Gastrocnemius medialis (tissue), 4 donors: ENCODE results near the gene CYP27A1. TPM values are rescaled to one million over a fixed set of nuclear protein-coding genes. Genes with fewer than 3 reads are reported as not detected.

Experiments
- ATAC-seq, 2 donors: fragments of 150-250 bp; one replicate each; pipeline ENCODE4 v1.9.1; 2016
- DNase-seq, 2 donors: peaks; one replicate each; pipeline ENCODE4 v3.0.0-alpha.2; 2019
- H3K27ac ChIP-seq, 4 donors: fragments of 200-600 bp; sonication (generic); 1 replicate in 1 of 4; 2 replicates in 3 of 4; pipeline ENCODE4 v1.5.1; 2016 to 2018; ENCODE audit warnings: mild to moderate bottlenecking in 2 of 4, moderate library complexity in 1 of 4
- H3K27me3 ChIP-seq, 3 donors: fragments of 200-600 bp; sonication (generic) in 2 of 3; 1 replicate in 1 of 3; 2 replicates in 2 of 3; pipeline versions ENCODE4 v1.5.1 to v1.6.0; 2016 to 2019; ENCODE audit warnings: mild to moderate bottlenecking in 1 of 3, moderate library complexity in 1 of 3
- H3K36me3 ChIP-seq, 2 donors: fragments of 200-600 bp; sonication (generic) in 1 of 2; one replicate each; pipeline ENCODE4 v1.5.1; 2017 to 2018
- H3K4me1 ChIP-seq, 2 donors: fragments of 200-600 bp; sonication (generic) in 1 of 2; one replicate each; pipeline ENCODE4 v1.5.1; 2016 to 2017; ENCODE audit warnings: mild to moderate bottlenecking in 2 of 2
- H3K4me3 ChIP-seq, 4 donors: fragments of 200-600 bp; sonication (generic) in 3 of 4; 1 replicate in 1 of 4; 2 replicates in 3 of 4; pipeline ENCODE4 v1.5.1; 2016 to 2019; ENCODE audit warnings: mild to moderate bottlenecking in 2 of 4
- H3K9me3 ChIP-seq, 3 donors: fragments of 200-600 bp; sonication (generic) in 2 of 3; 1 replicate in 1 of 3; 2 replicates in 2 of 3; pipeline ENCODE4 v1.5.1; 2016 to 2019
- CTCF ChIP-seq, 5 experiments: fragments of 450-650 bp in 3 of 5; fragments of 200-600 bp in 2 of 5; sonication (generic) in 2 of 5; IDR thresholded peaks in 4 of 5; conservative IDR thresholded peaks in 1 of 5; 1 replicate in 4 of 5; 2 replicates in 1 of 5; pipeline ENCODE4 v1.5.1; 2016 to 2019; ENCODE audit warnings: antibody characterized with exemption in 5 of 5, mild to moderate bottlenecking in 3 of 5, moderate library complexity in 3 of 5
- POLR2A ChIP-seq, 2 donors: fragments of 450-650 bp; IDR thresholded peaks; one replicate each; pipeline ENCODE4 v1.6.1; 2017; ENCODE audit warnings: antibody characterized with exemption in 2 of 2, mild to moderate bottlenecking in 2 of 2, moderate library complexity in 2 of 2
- in situ Hi-C, 4 donors: fragments of 200-750 bp; cut with MboI; loops; one replicate each; pipeline versions ENCODE4 v1.15.0 to v1.8.0; 2017; ENCODE audit warnings: low sequenced_read_pairs in 4 of 4
- intact Hi-C: fragments of 100-400 bp; cut with DNase I; formaldehyde crosslinking; loops from one replicate; pipeline ENCODE4 v1.15.1; 2023; ENCODE audit warnings: low total_unique reads
- total RNA-seq, 4 donors: library from RNA; depleted of rRNA; stranded (reverse); fragments of >200 nt; gene quantifications; one replicate each; pipeline versions ENCODE4 v1.1.0 to v1.2.3, GENCODE V29; 2016

The CYP27A1 gene
- total RNA-seq, 4 donors from 2014 or later = 17.9 to 56.3 (median 26.8) TPM

- peaks cover 3 to 9% of the 10 kb centered on the region in 2 donors for H3K4me1 ChIP-seq
- H3K27ac ChIP-seq = no peak overlapping the region
- intact Hi-C loops (loop anchor here (5.0 kb wide), 1 partner anchor 67 kb away; the partner anchor contains the start of gene CYP27A1), in situ Hi-C loops (loop anchor here (5.0 kb wide), 4 partner anchors 53 to 137 kb away; partner anchors contain the start of gene TTLL4 (in 1 of the 4))
- H3K4me3 ChIP-seq = no peak overlapping the region
- ATAC-seq = no peak
- no peak for DNase-seq
- H3K9me3 ChIP-seq = no peaks in the 10 kb centered on the region
- H3K36me3 ChIP-seq = no peaks in the 10 kb centered on the region
- H3K27me3 ChIP-seq = peaks cover 0 to 4% (median 4%) of the 10 kb centered on the region in 3 donors
- TF ChIP-seq CTCF (IDR thresholded peaks at IDR 0.05 in 4 of 5, conservative IDR thresholded peaks at IDR 0.05 in 1 of 5) = no peak
- no peak for TF ChIP-seq POLR2A (IDR thresholded peaks at IDR 0.05)
Observed at GRCh38 chr2:218849721-218850120, 67.8 kb downstream of the CYP27A1 start.

- no peak for TF ChIP-seq POLR2A (IDR thresholded peaks at IDR 0.05)
- TF ChIP-seq CTCF (IDR thresholded peaks at IDR 0.05 in 4 of 5, conservative IDR thresholded peaks at IDR 0.05 in 1 of 5) = no peak
- Histone ChIP-seq H3K27me3 (peaks cover 0 to 4% (median 4%) of the 10 kb centered on the region in 3 donors), H3K27ac (no peak overlapping the region), H3K36me3 (no peaks in the 10 kb centered on the region), H3K4me3 (no peak overlapping the region), H3K9me3 (no peaks in the 10 kb centered on the region), H3K4me1 (peaks cover 3 to 9% of the 10 kb centered on the region in 2 donors)
- DNase-seq (no peak), ATAC-seq (no peak)
- in situ Hi-C loops (loop anchor here in 2 of 4 donors (5.0 kb wide), 2 partner anchors 52 to 128 kb away; no protein-coding TSS in a partner anchor), intact Hi-C loops (no loop called here)
Observed at GRCh38 chr2:218850796-218851195, 68.8 kb downstream of the CYP27A1 start.

- no peaks in the 10 kb centered on the region for H3K9me3 ChIP-seq
- peaks cover 0 to 4% (median 4%) of the 10 kb centered on the region in 3 donors for H3K27me3 ChIP-seq
- no peaks in the 10 kb centered on the region for H3K36me3 ChIP-seq
- DNase-seq (no peak), ATAC-seq (no peak)
- TF ChIP-seq POLR2A (IDR thresholded peaks at IDR 0.05) (no peak), CTCF (IDR thresholded peaks at IDR 0.05 in 4 of 5, conservative IDR thresholded peaks at IDR 0.05 in 1 of 5) (no peak)
- peaks cover 3 to 9% of the 10 kb centered on the region in 2 donors for H3K4me1 ChIP-seq
- intact Hi-C loops = no loop called here
- H3K27ac ChIP-seq = no peak overlapping the region
- H3K4me3 ChIP-seq = no peak overlapping the region
- in situ Hi-C loops = loop anchor here in 2 of 4 donors (5.0 kb wide), 2 partner anchors 51 to 129 kb away; no protein-coding TSS in a partner anchor
Observed at GRCh38 chr2:218851286-218851685, 69.3 kb downstream of the CYP27A1 start.

- DNase-seq (peak in 1 of 2 donors; percentile 41), ATAC-seq (peak; percentile 54 to 55)
- intact Hi-C loops = loop anchor here (2.0 kb wide), 1 partner anchor 46 kb away; no protein-coding TSS in a partner anchor
- TF ChIP-seq POLR2A (IDR thresholded peaks at IDR 0.05) (no peak), CTCF (IDR thresholded peaks at IDR 0.05 in 4 of 5, conservative IDR thresholded peaks at IDR 0.05 in 1 of 5) (peak; percentile 70 to 80 (median 77))
- H3K4me3 ChIP-seq = no peak overlapping the region
- peaks cover 0 to 9% of the 10 kb centered on the region in 2 donors for H3K4me1 ChIP-seq
- no peaks in the 10 kb centered on the region for H3K9me3 ChIP-seq
- H3K27ac ChIP-seq = no peak overlapping the region
- in situ Hi-C loops = loop anchor here in 2 of 4 donors (5.0 kb wide), 2 partner anchors 49 to 131 kb away; no protein-coding TSS in a partner anchor
- H3K36me3 ChIP-seq = no peaks in the 10 kb centered on the region
- H3K27me3 ChIP-seq = peaks cover 0 to 10% (median 4%) of the 10 kb centered on the region in 3 donors
Observed at GRCh38 chr2:218852911-218853667, 71.1 kb downstream of the CYP27A1 start.
